ENCODE data around the gene ARHGEF18.
"Not testable (repeated sequence)": the region's sequence is repeated elsewhere in the genome, so short reads cannot be mapped to it uniquely, and the experiment has no call there.

The ARHGEF18 gene

GRCh38 chr19:7358102-7358597, 9.4 kb downstream of the ARHGEF18 start:
- Histone ChIP-seq H3K4me3 (no peak overlapping the region), H3K27ac (no peak overlapping the region)
- DNase-seq (ENCODE audit: low spot score): no peak
- TF ChIP-seq, protein P1, sequence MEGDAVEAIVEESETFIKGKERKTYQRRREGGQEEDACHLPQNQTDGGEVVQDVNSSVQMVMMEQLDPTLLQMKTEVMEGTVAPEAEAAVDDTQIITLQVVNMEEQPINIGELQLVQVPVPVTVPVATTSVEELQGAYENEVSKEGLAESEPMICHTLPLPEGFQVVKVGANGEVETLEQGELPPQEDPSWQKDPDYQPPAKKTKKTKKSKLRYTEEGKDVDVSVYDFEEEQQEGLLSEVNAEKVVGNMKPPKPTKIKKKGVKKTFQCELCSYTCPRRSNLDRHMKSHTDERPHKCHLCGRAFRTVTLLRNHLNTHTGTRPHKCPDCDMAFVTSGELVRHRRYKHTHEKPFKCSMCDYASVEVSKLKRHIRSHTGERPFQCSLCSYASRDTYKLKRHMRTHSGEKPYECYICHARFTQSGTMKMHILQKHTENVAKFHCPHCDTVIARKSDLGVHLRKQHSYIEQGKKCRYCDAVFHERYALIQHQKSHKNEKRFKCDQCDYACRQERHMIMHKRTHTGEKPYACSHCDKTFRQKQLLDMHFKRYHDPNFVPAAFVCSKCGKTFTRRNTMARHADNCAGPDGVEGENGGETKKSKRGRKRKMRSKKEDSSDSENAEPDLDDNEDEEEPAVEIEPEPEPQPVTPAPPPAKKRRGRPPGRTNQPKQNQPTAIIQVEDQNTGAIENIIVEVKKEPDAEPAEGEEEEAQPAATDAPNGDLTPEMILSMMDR (IDR thresholded peaks at IDR 0.05): no peak

DNA sequence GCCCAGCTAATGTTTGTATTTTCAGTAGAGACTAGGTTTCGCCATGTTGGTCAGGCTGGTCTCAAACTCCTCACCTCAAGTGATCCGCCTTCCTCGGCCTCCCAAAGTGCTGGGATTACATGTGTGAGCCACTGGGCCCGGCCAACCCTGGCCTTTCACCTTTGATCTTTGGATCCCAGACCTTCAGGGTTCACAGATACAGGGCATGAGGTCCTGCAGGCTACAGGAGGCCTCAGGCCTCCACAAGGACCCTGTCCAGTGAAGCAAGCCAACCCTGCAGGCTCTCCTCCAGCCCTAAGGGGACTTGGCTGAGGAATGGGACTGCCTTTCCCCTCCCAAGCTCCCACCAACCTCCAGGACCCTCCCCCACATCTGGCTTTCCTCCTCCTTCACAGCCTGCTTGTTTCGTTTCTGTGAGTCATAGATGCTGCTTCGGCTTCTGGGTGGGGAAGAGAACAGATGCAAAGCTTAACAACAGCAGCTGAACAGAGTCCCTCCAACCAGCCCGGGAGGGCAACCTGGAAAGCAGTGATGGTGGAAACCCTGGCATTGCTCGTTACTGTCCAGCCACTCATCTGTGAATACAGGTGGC, 11.8 kb downstream of the ARHGEF18 start:
- TF ChIP-seq, protein P1 (IDR thresholded peaks at IDR 0.05): no peak
- no peak overlapping the region for H3K27ac ChIP-seq
- H3K4me3 ChIP-seq: no peak overlapping the region
- DNase-seq (ENCODE audit: low spot score): no peak

GRCh38 chr19:7363225-7363624, 14.5 kb downstream of the ARHGEF18 start:
- no peak overlapping the region for H3K4me3 ChIP-seq
- TF ChIP-seq, protein P1 (IDR thresholded peaks at IDR 0.05): no peak
- no peak for DNase-seq (ENCODE audit: low spot score)
- H3K27ac ChIP-seq: no peak overlapping the region

DNA sequence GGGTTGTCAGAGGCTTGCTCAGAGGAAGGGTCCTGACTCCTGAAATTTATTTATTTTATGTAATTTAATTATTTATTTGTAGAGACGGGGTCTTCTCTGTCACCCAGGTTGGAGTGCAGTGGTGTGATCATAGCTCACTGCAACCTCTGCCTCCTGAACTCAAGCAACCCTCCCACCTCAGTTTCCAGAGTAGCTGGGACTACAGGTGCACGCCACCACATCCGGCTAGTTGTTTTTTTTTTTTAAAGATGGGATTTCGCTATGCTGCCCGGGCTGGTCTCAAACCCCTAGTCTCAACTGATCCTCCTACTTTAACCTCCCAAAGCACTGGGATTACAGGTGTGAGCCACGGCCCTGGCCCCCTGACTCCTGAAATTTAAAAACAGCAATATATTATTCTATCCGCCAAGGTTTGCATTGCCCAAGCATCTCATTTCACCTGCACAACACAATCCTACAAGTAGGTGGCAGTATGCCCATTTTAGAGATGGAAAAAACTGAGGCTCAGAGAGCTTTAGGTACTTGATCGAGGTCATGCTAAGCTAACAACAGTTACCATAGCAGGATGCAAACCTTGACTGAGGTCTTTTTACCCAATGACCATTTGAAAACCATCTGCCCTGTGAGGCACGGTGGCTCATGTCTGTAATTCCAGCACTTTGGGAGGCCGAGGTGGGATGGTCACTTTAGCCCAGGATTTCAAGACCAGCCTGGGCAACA, 18.1 kb downstream of the ARHGEF18 start:
- no peak overlapping the region for H3K27ac ChIP-seq
- no peak overlapping the region for H3K4me3 ChIP-seq
- DNase-seq (ENCODE audit: low spot score): no peak
- TF ChIP-seq, protein P1 (IDR thresholded peaks at IDR 0.05): no peak

DNA sequence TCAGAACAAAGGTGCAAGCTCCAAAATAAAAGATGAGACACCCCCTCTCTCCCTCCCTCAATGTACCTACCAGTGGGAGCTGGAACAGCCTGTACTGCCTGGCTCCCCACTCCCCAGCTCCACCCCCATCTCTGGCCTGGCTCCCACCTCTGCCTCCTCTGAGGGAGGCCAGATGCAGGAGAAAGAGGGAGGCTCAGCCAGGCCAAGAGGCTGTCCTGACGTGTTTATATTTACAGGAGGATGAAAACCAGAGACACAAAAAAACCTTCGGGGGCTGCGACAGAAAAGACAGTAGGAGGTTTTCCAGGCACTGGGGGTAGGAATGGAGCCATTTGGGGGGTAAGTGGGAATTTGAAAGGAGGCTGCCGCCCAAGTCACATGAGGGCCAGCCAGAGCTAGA, 19.7 kb downstream of the ARHGEF18 start:
- no peak for DNase-seq (ENCODE audit: low spot score)
- Histone ChIP-seq H3K4me3 (no peak overlapping the region), H3K27ac (no peak overlapping the region)
- TF ChIP-seq, protein P1 (IDR thresholded peaks at IDR 0.05): no peak

DNA sequence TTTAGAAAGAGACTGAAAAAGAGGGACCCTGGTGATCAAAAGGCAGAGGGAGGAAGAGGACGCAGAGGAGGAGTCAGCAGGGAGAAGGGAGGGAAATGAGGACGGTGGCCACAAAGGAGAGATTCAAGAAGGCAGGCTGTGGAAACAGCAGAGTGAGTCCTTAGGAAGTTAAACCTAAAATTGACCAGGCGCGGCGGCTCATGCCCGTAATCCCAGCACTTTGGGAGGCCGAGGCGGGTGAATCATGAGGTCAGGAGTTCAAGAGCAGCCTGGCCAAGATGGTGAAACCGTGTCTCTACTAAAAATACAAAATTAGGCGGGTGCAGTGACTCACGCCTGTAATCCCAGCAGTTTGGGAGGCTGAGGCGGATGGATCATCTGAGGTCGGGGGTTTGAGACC, 20.1 kb downstream of the ARHGEF18 start:
- not testable (repeated sequence) for H3K27ac ChIP-seq; DNase-seq (ENCODE audit: low spot score); H3K4me3 ChIP-seq

GRCh38 chr19:7370546-7370945, 21.8 kb downstream of the ARHGEF18 start:
- TF ChIP-seq, protein P1 (IDR thresholded peaks at IDR 0.05): no peak
- no peak for DNase-seq (ENCODE audit: low spot score)
- H3K27ac ChIP-seq: no peak overlapping the region
- H3K4me3 ChIP-seq: no peak overlapping the region

All from coronary artery (tissue), 2 donors.